T-helper 2 cell (primary cell): Measurements from ENCODE around the gene SHCBP1.
"Not testable (repeated sequence)": the region's sequence is repeated elsewhere in the genome, so short reads cannot be mapped to it uniquely, and the experiment has no call there.

Experiments
- DNase-seq, 5 experiments: peaks; one replicate each; pipeline versions ENCODE4 v3.0.0 to v3.0.0-alpha.2; 2012 to 2022
- total RNA-seq, 2 donors: gene quantifications; one replicate each; lab custom pipeline; 2026; lab: John Stamatoyannopoulos, UW

SHCBP1 gene
- total RNA-seq: 2.2 to 3.9 reads per million in 2 donors

GRCh38 chr16:46621006-46621933 lies at the start of gene SHCBP1:
SHCBP1 (minus strand) TSS chr16:46621379; CDS start chr16:46621359, 20 bp downstream.
- DNase-seq: peak; percentile 42 to 90 (median 60)

GRCh38 chr16:46662123-46662522 lies 40.9 kb upstream of the SHCBP1 start:
- DNase-seq: no peak

- peak in 1 of 5 experiments; percentile 46 for DNase-seq
Observed at GRCh38 chr16:46658925-46659324, 37.7 kb upstream of the SHCBP1 start.

GRCh38 chr16:46651305-46651704 lies 30.1 kb upstream of the SHCBP1 start:
- DNase-seq: no peak

GRCh38 chr16:46650254-46650623 lies 29.1 kb upstream of the SHCBP1 start:
- DNase-seq: no peak

GRCh38 chr16:46649588-46650253 lies 28.5 kb upstream of the SHCBP1 start:
- no peak for DNase-seq

- DNase-seq: no peak
Observed at GRCh38 chr16:46648656-46649055, 27.5 kb upstream of the SHCBP1 start.

GRCh38 chr16:46638947-46639925 lies 18.1 kb upstream of the SHCBP1 start:
- no peak for DNase-seq

- no peak for DNase-seq
Observed at GRCh38 chr16:46632778-46633733, 11.9 kb upstream of the SHCBP1 start.

- DNase-seq: no peak
Observed at GRCh38 chr16:46629331-46630219, 8.4 kb upstream of the SHCBP1 start.

GRCh38 chr16:46627746-46628145 lies 6.6 kb upstream of the SHCBP1 start:
- no peak for DNase-seq

- not testable (repeated sequence) for DNase-seq
Observed at GRCh38 chr16:46626681-46627080, 5.5 kb upstream of the SHCBP1 start.

GRCh38 chr16:46624862-46625261 lies 3.7 kb upstream of the SHCBP1 start:
- DNase-seq: not testable (repeated sequence)

- DNase-seq: not testable (repeated sequence)
Observed at GRCh38 chr16:46623707-46624106, 2.5 kb upstream of the SHCBP1 start.

GRCh38 chr16:46623246-46623645 lies 2.1 kb upstream of the SHCBP1 start:
- DNase-seq: not testable (repeated sequence)

GRCh38 chr16:46621934-46622676 lies 926 bp upstream of the SHCBP1 start:
- no peak for DNase-seq

- DNase-seq: peak in 1 of 5 experiments; percentile 38
Observed at GRCh38 chr16:46620266-46621005, 743 bp downstream of the SHCBP1 start.

GRCh38 chr16:46618516-46618915 lies 2.7 kb downstream of the SHCBP1 start:
- DNase-seq: no peak

- no peak for DNase-seq
Observed at GRCh38 chr16:46614006-46614405, 7.2 kb downstream of the SHCBP1 start.
